ENCODE results near the gene PSAP.

The PSAP gene

GRCh38 chr10:71844084-71844483, 7.0 kb downstream of the PSAP start:
- no peak for DNase-seq

- DNase-seq, result no peak
Measured at GRCh38 chr10:71842856-71843686, 8.0 kb downstream of the PSAP start.

GRCh38 chr10:71842422-71842821, 8.6 kb downstream of the PSAP start:
- no peak for DNase-seq

- DNase-seq, result no peak
Measured at GRCh38 chr10:71840958-71841335, 10.1 kb downstream of the PSAP start.

- DNase-seq, result no peak
Measured at GRCh38 chr10:71840177-71840957, 10.7 kb downstream of the PSAP start.

GRCh38 chr10:71838264-71839211, 12.5 kb downstream of the PSAP start:
- DNase-seq, result no peak

GRCh38 chr10:71837098-71837827, 13.8 kb downstream of the PSAP start:
- DNase-seq, result no peak

GRCh38 chr10:71836596-71836974, 14.5 kb downstream of the PSAP start:
- DNase-seq, result no peak

GRCh38 chr10:71835671-71836595, 15.1 kb downstream of the PSAP start:
- no peak for DNase-seq

GRCh38 chr10:71834343-71834674, 16.7 kb downstream of the PSAP start:
- no peak for DNase-seq

GRCh38 chr10:71833451-71834342, 17.4 kb downstream of the PSAP start:
- DNase-seq, result no peak

- DNase-seq, result no peak
Measured at GRCh38 chr10:71832967-71833366, 18.1 kb downstream of the PSAP start.

- DNase-seq, result no peak
Measured at GRCh38 chr10:71831646-71832552, 19.2 kb downstream of the PSAP start.

GRCh38 chr10:71830726-71831125, 20.3 kb downstream of the PSAP start:
- no peak for DNase-seq

GRCh38 chr10:71829896-71830295, 21.2 kb downstream of the PSAP start:
- no peak for DNase-seq

GRCh38 chr10:71829171-71829570, 21.9 kb downstream of the PSAP start:
- DNase-seq, result no peak

GRCh38 chr10:71828702-71829101, 22.3 kb downstream of the PSAP start:
- no peak for DNase-seq

GRCh38 chr10:71827852-71828251, 23.2 kb downstream of the PSAP start:
- no peak for DNase-seq

GRCh38 chr10:71825217-71825616, 25.8 kb downstream of the PSAP start:
- no peak for DNase-seq

Data from stimulated activated CD8-positive, alpha-beta memory T cell treated with anti-CD3 and anti-CD28 coated beads, Interleukin-4, amount 100 ng/mL, for 48 hours (primary cell).